Stimulated activated CD4-positive, alpha-beta T cell treated with anti-CD3 and anti-CD28 coated beads, Interleukin-1b, Interleukin-23, amount 100 ng/mL, for 1 hour (primary cell): ENCODE measurements around the gene PLAU.
A peak's percentile ranks its signal among the peaks of the same experiment; 100 is the strongest.
"Not testable (repeated sequence)": the region's sequence is repeated elsewhere in the genome, so short reads cannot be mapped to it uniquely, and the experiment has no call there.

ENCODE experiments used
- DNase-seq, 2 donors: peaks; one replicate each; pipeline ENCODE4 v3.0.0-alpha.2; 2020; ENCODE audit warnings: low read depth in 2 of 2

The PLAU gene

DNA sequence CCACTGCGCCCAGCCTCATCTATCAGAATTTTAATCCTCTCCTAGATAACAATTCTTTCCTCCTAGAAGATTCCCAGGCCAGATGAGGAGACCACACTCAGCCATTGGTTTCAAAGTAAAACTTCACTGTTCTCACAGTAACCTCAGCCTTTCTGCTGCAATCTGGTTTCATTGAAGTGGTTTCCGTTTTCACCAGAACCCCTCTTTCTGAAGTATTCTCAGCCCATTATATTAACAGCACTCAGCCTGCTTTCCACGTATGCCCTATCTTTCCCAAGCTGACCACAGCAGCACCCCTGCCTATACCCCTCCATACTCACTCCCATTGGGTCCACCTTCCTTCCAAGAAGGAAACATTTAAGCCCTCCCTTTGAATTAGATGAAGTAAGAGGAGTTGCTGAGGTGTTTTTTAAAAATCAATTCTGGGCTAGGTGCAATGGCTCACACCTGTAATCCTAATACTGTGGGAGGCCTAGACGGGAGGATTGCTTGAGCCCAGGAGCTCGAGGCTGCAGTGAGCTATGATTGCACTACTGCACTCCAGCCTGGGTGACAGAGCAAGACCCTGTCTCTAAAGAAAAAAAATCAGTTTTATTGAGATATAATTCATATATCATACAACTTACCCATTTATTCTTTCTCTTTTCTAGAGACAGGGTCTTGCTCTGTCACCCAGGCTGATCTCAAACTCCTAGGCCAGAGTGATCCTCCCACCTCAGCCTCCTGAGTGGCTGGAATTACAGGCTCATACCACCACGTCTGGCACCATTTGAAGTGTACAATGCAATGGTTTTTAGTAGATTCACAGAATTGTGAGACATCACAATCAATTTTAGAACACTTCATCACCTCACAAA lies 11.3 kb downstream of the PLAU start:
- DNase-seq: no peak

DNA sequence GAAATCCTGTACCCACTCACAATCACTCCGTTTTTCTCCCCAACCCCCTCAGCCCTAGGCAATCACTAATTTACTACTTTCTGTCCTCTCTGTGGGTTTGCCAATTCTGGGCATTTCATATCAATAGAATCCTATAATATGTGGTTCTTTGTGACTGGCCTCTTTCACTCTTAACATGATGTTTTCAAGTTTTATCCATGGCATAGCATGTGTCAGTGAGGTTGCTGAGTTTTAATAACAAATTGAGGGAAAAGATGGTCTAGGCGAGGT lies 11.9 kb downstream of the PLAU start:
- no peak for DNase-seq

DNA sequence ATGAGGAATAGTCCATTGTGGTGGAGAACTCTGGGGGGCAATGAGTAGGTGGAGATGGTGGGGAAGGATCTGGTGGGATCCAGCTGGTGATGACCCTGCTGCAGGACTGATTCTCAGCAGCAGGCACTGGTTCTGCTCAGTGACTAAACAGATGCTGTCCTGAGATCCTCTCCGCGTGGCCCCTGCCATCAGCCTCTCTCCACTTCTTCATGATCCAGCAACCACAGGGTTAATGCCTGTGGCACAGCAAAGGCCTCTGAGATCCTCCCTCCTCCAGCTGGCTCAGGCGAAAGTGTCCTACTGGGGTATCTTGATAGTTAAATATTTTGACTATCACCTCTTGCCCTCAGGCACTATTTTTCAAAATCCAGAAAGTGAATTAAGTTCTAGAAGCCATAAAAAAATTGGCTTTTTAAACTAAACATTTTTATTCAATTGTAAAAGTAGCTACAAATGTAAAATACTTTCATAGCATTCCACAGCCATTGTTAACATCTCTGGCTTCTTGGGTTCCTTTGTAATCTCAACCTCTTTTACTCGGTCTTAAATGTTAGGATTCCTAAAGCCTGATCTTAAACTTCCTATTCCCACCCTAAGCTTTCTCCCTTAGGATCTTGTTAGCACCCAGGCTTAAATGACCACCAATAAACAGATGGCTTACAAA lies 13.1 kb downstream of the PLAU start:
- no peak for DNase-seq

DNA sequence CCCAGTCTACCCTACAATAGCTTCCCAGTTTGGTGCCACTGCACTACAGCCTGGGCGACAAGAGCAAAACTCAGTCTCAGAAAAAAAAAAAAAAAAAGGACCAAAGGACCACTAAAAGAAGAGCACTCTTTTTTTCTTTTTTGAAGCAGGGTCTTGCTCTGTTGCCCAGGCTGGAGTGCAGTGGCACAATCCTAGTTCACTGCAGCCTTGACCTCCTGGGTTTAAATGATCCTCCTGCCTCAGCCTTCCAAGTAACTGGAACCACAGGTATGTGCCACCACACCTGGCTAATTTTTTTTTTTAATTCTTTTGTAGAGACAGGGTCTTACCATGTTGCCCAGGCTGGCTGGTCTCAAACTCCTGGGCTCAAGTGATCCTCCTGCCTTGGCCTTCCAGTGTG lies 14.0 kb downstream of the PLAU start:
- DNase-seq: no peak

DNA sequence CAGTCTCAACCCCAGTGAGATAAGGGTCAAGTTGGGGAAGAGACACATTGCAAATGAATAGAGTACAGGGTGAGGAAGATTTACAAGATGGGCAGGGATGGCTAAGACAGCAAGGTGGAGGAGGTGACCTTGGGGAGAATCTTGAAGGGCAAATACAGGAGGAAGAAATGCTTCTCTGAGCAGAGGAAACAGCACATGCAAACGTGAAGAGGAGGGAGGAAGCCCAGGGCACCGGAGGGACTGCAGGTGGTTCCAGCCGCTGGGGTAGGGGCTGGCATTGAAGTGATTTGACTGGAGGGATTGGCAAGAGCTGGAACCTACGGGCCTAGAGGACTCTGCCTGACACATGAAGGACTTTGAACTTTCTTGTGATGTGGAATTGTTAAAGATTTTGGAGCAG lies 14.6 kb downstream of the PLAU start:
- DNase-seq: no peak

DNA sequence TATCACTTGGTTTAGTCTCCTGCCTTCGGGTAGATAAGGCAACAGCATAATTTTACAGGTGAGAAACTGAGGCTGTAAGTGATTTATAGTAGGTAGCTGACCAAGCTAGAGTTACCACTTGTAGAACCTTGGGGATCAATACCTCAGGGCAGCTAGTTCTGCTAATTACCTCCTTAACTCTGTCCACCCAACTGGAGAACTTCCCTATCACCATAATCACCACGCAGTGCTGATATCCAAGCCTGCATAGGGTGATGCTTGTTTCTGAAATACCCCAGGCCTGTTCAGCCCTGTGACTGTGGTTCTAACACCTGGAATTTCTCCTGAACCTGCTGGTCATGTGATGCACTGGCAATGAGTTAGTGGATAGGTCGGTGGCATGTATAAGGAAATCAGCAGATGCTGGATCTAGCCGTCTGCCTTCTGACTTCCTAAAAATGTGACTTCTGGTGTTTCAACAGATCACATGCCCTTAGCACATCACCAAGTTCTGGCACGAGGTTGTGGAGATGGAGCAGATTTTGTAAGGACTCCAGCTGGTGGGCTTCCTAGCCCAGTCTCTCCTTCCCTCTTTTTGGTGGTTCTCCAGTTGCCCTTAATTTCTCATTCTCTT lies 15.3 kb downstream of the PLAU start:
- DNase-seq: no peak

DNA sequence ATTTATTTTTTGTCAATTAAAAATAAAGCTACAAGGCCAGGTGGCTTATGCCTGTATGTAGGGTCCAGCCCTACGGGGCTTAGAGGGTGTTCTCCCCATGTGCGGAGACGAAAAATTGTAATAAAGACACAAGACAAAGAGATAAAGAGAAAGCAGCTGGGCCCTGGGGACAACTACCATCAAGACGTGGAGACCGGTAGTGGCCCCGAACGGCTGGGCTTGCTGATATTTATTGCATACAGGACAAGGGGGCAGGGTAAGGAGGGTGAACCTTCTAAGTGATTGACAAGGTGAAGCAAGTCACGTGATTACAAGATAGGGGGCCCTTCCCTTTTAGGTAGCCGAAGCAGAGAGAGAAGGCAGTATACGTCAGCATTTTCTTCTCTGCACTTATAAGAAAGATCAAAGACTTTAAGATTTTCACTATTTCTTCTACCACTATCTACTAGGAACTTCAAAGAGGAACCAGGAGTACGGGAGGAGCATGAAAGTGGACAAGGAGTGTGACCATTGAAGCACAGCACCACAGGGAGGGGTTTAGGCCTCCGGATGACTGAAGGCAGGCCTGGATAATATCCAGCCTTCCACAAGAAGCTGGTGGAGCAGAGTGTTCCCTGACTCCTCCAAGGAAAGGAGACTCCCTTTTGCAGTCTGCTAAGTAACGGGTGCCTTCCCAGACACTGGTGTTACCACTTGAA lies 19.8 kb downstream of the PLAU start:
- DNase-seq: not testable (repeated sequence)

DNA sequence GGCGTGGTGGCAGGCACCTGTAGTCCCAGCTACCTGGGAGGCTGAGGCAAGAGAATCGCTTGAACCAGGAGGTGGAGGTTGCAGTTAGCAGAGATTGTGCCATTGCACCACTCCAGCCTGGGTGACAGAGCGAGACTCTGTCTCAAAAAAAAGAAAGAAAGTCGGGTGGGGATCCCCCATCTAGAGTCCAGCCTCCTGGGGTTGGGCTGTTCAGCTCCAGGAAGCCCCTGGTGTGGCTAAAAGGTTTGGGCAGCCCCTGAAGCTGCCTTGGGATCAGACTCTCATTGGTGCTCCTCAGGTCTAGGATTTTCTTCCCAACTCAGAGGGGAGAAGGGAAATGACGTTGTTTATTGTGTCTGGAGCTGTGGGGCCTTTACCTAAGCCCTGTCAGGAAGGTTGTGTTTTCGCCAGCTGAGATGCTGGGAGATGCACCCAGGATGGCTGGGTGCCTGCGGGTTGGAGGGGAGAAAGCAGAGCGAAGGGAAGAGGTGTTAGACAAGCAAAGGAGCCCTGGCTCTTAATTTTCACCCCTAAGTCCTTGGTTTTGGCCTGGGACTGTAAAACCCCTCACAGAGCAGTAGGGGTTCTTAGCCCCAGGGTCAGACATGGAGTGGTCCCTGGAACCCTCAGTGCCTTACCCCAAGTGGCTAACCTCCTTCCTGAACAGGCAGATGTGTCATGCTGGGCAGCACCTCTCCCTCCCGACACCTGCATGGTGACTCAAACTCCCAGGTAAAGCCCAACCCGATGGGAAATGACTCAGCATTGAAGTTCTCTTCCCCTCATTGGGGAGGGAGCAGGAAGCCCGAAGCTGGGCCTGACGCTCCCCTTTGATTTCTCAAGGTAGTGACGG lies 21.1 kb downstream of the PLAU start:
- DNase-seq: peak in 1 of 2 donors; percentile 31

DNA sequence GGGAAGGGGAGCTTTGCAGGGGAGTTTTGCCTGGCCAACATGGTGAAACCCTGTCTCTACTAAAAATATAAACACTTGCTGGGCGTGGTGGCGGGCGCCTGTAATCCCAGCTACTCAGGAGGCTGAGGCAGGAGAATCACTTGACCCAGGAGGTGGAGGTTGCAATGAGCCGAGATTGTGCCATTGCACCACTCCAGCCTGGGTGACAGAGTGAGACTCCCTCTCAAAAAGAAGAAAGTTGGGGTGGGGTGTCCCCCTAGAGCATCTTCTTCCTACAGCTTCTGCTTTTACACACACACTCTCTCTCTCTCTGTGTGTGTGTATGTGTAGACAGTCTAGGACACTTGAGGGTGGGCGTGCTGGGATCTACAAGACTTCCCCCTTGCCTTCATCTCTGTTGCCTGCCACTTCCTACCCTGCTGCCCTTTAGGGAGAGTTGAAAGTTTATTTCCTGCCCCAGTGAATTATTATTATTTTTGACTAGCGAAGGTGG lies 21.7 kb downstream of the PLAU start:
- DNase-seq: no peak

DNA sequence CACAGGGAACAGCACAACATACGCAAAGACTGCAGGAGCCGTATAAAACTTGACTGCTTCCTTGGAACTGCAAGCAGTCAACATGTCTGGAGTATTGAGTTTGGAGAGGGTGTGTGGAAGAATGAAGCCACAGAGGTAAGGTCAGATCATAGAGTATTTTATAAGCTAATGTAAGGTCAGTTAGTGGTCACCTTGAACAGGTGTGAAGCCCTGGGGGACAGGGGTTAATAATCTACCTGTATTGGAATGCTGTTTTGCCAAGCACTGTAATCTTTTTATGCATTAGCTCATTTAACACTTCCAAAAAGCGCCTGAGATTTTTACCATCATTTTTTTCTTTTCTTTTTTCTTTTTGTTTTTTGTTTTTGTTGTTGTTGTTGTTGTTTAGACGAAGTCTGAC lies 23.1 kb downstream of the PLAU start:
- DNase-seq: no peak

DNA sequence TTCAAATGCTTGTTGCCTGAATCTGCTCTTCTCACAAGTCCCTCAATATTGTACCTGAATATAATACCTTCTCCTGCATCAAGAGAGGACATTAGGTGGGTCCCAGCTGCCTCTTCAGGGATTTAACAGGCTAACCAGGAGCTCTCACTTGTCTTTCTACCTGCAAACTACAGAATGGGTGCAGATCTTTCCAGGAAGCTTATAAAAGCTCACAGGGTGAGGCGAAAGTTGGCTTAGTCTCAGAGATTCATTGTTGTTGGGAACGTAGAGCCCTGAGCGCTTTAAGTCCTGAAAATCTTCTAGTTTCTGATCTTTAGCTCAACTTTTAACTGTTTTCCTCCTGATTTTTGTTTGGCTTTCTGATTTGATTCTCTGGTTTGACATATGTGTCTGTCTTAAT lies 25.0 kb downstream of the PLAU start:
- DNase-seq: no peak

DNA sequence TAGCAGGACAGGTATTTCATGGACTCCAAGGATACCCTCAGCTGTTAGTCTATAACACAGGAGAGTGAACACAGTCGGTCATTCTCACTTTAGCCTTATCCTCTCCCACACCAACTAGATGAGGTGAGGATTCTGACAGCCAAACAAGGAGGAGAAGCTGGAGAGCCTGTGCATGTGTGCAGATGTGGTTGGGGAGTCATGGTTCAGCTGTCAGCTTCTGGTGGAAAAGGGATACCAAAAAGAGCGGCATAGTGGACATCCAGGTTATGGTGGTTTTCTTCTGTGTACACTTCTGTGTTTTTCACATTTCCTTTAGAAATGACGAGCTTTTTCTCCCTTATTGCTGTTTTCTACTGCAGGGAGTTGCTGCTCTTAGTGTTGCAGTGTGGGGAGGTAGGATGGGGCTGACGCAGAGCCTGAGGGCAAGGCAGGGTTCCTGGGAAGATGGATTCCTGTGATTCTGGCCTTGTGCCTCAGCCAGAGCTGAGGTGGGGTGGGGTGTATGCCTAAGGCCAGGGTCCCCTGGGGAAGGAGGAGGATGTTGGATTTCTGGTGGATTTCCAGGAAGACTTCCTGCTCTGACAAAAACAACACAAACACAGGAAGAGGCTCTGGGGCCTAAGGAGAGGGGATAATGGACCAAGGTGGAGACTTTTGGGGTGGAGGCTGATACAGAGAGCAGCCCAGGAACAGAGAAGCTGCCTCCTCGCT lies 26.6 kb downstream of the PLAU start:
- no peak for DNase-seq

DNA sequence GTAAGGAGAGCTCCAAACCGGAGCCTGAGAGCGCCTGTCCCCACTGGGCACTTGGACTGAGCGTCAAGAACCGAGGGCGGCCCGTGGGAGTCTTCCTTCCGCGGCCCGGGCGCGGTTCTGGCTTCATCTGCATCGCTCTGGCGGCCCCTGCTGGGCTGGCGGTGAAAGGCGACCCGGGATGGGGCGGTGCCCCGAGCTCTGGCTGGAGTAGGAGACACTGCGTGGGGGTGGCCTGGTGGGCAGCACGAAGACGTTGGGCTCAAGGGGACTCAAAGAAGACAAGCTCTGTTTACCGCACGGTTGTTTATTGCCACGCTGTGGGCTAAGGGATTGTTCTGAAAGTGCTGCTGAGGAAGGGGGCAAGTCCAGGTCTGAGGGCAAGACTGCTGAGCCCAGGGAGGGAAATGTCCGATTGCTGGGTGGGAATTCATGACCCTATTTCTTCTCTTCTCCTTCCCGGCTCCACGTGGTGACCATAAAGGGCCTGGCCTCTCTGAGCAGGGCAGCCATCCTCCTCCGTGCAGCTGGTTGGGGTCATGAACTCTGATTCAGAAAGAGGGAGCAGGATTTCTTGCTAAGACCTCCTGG lies 29.8 kb downstream of the PLAU start:
- DNase-seq: peak; percentile 68 to 81

DNA sequence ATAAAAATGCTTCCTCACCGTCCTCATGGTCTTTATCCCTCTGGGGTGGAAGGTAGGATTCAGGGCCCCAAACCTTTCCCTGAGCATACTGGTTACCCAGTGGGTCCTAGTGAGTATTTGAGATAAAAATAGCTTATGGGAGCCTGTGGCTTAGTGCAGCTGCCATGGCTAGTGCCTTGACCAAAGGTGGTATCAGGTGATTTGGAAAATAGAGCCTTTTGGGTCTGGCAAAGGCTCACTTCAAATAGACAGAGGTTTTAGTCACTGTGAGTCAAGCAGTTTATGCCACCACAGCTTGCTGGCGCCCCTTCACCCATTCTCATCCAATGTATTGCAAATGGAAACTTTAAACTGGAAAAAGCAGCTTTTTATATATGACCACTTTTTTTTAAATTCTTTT lies 30.4 kb downstream of the PLAU start:
- DNase-seq: no peak

DNA sequence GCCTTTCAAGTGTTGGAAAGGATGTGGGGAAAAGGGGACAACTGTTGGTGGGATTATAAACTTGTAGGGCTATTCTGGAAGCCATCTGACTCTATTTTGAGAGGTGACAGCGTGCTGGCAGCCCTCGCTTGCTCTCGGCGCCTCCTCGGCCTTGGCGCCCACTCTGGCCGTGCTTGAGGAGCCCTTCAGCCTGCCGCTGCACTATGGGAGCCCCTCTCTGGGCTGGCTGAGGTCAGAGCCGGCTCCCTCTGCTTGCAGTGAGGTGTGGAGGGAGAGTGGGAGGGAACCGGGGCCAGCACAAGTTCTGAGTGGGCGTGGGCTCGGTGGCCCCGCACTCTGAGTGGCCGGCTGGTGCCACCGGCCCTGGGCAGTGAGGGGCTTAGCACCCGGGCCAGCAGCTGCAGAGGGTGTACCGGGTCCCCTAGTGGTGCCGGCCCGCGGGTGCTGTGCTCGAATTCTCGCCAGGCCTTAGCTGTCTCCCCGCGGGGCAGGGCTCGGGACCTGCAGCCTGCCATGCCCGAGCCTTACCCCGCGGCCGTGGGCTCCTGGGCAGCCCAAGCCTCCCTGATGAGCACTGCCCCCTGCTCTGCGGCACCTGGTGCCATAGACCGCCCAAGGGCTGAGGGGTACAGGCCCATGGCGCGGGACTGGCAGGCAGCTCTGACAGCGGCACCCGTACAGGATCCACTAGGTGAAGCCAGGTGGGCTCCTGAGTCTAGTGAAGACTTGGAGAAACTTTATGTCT lies 33.6 kb downstream of the PLAU start:
- no peak for DNase-seq

DNA sequence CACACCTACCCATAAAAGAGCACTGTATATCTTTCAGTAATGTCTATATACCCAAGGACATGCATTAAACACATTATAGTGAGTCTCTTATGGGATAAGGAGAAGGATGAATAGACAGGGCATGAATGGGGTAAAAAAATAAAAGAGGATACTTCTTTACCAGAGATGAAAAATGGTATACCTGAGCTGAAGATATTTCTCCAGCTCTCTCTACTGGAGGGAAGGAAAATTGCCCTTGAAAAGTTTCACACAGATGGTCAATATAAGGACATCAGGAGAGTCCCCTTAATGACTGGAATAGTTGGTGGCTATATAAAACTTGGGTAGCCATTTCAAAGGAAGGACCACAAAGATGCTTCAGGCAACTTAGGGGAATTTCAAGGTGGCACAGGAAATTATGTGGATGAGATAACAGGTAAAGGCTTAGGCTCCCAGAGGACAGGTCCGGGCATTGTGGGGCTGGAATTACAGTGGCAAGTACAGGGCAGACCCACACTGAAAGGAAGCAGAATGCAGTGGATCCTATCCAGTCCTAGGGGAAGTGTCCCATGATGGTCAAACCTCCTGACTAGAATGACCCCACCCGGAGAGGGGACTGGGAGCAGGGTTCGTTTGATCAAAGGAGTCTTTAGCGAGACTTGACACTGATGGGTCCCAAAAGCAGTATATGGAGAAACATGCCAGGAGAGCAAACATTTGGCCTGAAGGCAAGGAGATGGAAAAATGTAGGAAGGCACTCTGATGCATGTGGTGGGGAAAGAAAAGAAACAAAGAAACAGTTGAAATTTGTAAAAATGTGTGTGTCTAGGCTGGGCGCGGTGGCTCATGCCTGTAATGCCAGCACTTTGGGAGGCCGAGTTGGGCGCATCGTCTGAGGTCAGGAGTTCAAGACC lies 35.6 kb downstream of the PLAU start:
- DNase-seq: no peak

DNA sequence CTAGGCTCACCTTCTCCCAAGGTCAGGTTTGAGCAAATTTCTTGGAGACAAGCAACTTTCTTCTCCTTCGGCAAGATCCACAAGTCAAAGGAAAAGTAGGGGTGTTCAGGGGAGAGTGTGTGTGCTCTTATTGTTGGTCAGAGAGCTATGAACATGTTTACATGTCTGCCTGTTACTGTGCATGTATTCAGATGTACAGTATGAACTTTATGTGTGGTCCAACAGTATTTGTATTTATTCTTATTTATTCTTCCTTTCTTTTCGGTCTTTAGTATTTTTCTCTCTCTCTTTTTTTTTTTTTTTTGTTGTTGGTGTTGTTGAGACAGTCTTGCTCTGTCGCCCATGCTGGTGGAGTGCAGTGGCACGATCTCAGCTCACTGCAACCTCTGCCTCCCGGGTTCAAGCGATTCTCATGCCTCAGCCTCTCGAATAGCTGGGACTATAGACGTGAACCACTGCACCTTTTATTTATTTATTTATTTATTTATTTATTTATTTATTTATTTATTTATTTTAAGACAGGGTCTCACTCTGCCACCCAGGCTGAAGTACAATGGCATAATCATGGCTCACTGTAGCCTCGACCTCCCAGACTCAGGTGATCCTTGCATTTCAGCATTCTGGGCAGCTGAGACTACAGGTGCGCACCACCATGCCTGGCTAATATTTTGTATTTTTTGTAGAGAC lies 38.2 kb downstream of the PLAU start:
- no peak for DNase-seq
